Suprapubic skin (tissue), 4 donors: ENCODE results near the gene CC2D2B. TPM values are rescaled to one million over a fixed set of nuclear protein-coding genes. Genes with fewer than 3 reads are reported as not detected.
"Not testable (repeated sequence)": the region's sequence is repeated elsewhere in the genome, so short reads cannot be mapped to it uniquely, and the experiment has no call there.

Source experiments
- DNase-seq, 2 donors: peaks; one replicate each; pipeline ENCODE4 v3.0.0-alpha.2; 2019; ENCODE audit warnings: low spot score in 2 of 2
- H3K27ac ChIP-seq: fragments of 200-600 bp; sonication (generic); one replicate; pipeline ENCODE4 v1.5.1; 2019
- H3K27me3 ChIP-seq: fragments of 200-600 bp; sonication (generic); one replicate; pipeline ENCODE4 v1.5.1; 2019
- H3K36me3 ChIP-seq: fragments of 200-600 bp; sonication (generic); one replicate; pipeline ENCODE4 v1.5.1; 2019
- H3K4me1 ChIP-seq: fragments of 200-600 bp; sonication (generic); one replicate; pipeline ENCODE4 v1.5.1; 2019
- H3K4me3 ChIP-seq: fragments of 200-600 bp; sonication (generic); one replicate; pipeline ENCODE4 v1.5.1; 2019; ENCODE audit warnings: mild to moderate bottlenecking
- H3K9me3 ChIP-seq: fragments of 200-600 bp; sonication (generic); one replicate; pipeline ENCODE4 v1.5.1; 2019
- CTCF ChIP-seq, 2 donors: fragments of 200-600 bp in 1 of 2; fragments of 450-650 bp in 1 of 2; sonication (generic) in 1 of 2; IDR thresholded peaks; one replicate each; pipeline ENCODE4 v1.5.1; 2016 to 2019; ENCODE audit warnings: antibody characterized with exemption in 2 of 2, mild to moderate bottlenecking in 1 of 2, moderate library complexity in 1 of 2
- EP300 ChIP-seq: sonication (generic); formaldehyde crosslinking; IDR thresholded peaks from one replicate; pipeline ENCODE4 v1.6.1; 2017; ENCODE audit warnings: antibody characterized with exemption
- POLR2A ChIP-seq, 2 donors: fragments of 450-650 bp; IDR thresholded peaks; one replicate each; pipeline ENCODE4 v1.6.1; 2017; ENCODE audit warnings: antibody characterized with exemption in 2 of 2, mild to moderate bottlenecking in 2 of 2, moderate library complexity in 2 of 2
- POLR2AphosphoS5 ChIP-seq, 3 donors: sonication (generic); formaldehyde crosslinking; IDR thresholded peaks; one replicate each; pipeline ENCODE4 v1.6.1; 2017; ENCODE audit warnings: antibody characterized with exemption in 3 of 3
- WGBS: methylation state at CpG from one replicate; pipeline ENCODE4 v1.1.5; 2018; 5-methylcytosine and 5-hydroxymethylcytosine counted together
- total RNA-seq, 4 donors: library from RNA; depleted of rRNA; stranded (reverse); fragments of >200 nt; gene quantifications; one replicate each; pipeline ENCODE4 v1.1.0, GENCODE V29; 2016

CC2D2B gene
- total RNA-seq, 4 donors from 2014 or later, result 0.47 to 3.9 (median 0.72) TPM; not detected in 1

GRCh38 chr10:96044736-96045135 lies 137.0 kb downstream of the CC2D2B start:
- Histone ChIP-seq H3K4me3 (peak overlapping the region; percentile 89), H3K9me3 (no peaks in the 10 kb centered on the region), H3K36me3 (no peaks in the 10 kb centered on the region), H3K27ac (peak overlapping the region; percentile 92), H3K4me1 (peaks cover 25% of the 10 kb centered on the region), H3K27me3 (no peaks in the 10 kb centered on the region)
- no peak for DNase-seq
- no peak for TF ChIP-seq POLR2AphosphoS5 (IDR thresholded peaks at IDR 0.05)
- TF ChIP-seq CTCF (IDR thresholded peaks at IDR 0.05), result no peak
- TF ChIP-seq POLR2A (IDR thresholded peaks at IDR 0.05), result no peak
- no peak for TF ChIP-seq EP300
- 53% methylated on average over 8 of the region's 8 CpGs for WGBS

DNA sequence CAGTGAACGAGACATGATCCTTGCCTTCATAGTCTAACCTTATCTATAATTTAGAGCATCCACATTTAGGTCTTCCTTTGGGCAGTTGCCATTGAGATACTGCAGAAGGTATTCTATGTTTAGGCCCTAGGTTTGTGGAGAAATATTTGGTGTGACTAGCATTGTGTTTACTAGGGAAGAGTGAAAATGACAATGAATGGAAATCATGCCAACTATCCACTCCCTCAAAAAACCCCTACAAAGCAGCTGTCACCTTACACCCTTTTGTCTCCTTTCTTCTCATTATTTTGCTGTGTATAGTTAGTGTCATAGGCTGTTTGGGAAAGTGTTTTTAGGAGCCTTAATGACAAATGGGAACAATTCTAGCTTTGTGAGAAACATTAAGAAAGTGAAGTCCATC lies 138.8 kb downstream of the CC2D2B start:
- TF ChIP-seq CTCF (IDR thresholded peaks at IDR 0.05) (no peak), EP300 (no peak), POLR2A (IDR thresholded peaks at IDR 0.05) (no peak), POLR2AphosphoS5 (IDR thresholded peaks at IDR 0.05) (no peak)
- no peaks in the 10 kb centered on the region for H3K9me3 ChIP-seq
- peaks cover 25% of the 10 kb centered on the region for H3K4me1 ChIP-seq
- H3K36me3 ChIP-seq, result peaks cover 4% of the 10 kb centered on the region
- H3K4me3 ChIP-seq, result no peak overlapping the region
- 73% methylated on average over 1 of the region's 1 CpG for WGBS
- no peak overlapping the region for H3K27ac ChIP-seq
- DNase-seq, result no peak
- H3K27me3 ChIP-seq, result no peaks in the 10 kb centered on the region

DNA sequence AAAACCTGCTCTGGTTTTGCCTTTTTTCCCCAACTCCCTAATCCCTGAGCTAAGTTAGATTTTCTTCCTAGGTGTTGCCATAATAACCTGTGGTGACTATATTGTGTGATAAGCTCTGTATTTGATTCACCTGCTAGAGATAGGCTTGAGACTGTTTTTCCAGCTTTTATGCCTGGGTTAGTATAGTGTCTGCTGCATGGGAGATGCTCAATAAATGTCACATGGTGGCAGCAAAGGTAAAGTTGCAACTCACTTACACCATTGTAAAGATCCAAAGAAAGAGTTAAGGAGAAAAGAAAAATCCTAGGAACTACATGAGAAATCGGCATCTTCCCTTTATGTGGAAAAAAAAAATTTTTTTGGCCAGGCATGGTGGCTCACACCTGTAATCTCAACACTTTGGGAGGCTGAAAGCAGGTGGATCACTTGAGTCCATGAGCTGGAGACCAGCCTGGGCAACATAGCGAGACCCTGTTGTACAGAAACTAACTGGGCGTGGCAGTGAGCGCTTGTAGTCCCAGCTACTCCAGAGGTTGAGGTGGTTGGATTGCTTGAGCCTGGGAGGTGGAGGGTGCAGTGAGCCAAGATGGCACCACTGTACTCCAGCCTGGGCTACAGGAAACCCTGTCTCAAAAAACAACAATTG lies 139.4 kb downstream of the CC2D2B start:
- DNase-seq, result no peak
- Histone ChIP-seq H3K27me3 (no peaks in the 10 kb centered on the region), H3K27ac (no peak overlapping the region), H3K9me3 (no peaks in the 10 kb centered on the region), H3K4me3 (no peak overlapping the region), H3K4me1 (peaks cover 25% of the 10 kb centered on the region), H3K36me3 (peaks cover 9% of the 10 kb centered on the region)
- 93% methylated on average over 4 of the region's 4 CpGs for WGBS
- TF ChIP-seq POLR2A (IDR thresholded peaks at IDR 0.05), result no peak
- TF ChIP-seq POLR2AphosphoS5 (IDR thresholded peaks at IDR 0.05), result no peak
- TF ChIP-seq EP300, result no peak
- no peak for TF ChIP-seq CTCF (IDR thresholded peaks at IDR 0.05)

GRCh38 chr10:96047925-96048324 lies 140.2 kb downstream of the CC2D2B start:
- peaks cover 21% of the 10 kb centered on the region for H3K4me1 ChIP-seq
- H3K9me3 ChIP-seq, DNase-seq, H3K27ac ChIP-seq, H3K4me3 ChIP-seq, H3K27me3 ChIP-seq, H3K36me3 ChIP-seq: not testable (repeated sequence)
- WGBS, result 89% methylated on average over 3 of the region's 3 CpGs

GRCh38 chr10:96049340-96049739 lies 141.6 kb downstream of the CC2D2B start:
- no peaks in the 10 kb centered on the region for H3K27me3 ChIP-seq
- no peak overlapping the region for H3K4me3 ChIP-seq
- no peaks in the 10 kb centered on the region for H3K9me3 ChIP-seq
- 75% methylated on average over 2 of the region's 2 CpGs for WGBS
- H3K4me1 ChIP-seq, result peaks cover 15% of the 10 kb centered on the region
- TF ChIP-seq EP300 (no peak), POLR2A (IDR thresholded peaks at IDR 0.05) (no peak), CTCF (IDR thresholded peaks at IDR 0.05) (no peak), POLR2AphosphoS5 (IDR thresholded peaks at IDR 0.05) (no peak)
- DNase-seq, result no peak
- peaks cover 9% of the 10 kb centered on the region for H3K36me3 ChIP-seq
- H3K27ac ChIP-seq, result no peak overlapping the region

DNA sequence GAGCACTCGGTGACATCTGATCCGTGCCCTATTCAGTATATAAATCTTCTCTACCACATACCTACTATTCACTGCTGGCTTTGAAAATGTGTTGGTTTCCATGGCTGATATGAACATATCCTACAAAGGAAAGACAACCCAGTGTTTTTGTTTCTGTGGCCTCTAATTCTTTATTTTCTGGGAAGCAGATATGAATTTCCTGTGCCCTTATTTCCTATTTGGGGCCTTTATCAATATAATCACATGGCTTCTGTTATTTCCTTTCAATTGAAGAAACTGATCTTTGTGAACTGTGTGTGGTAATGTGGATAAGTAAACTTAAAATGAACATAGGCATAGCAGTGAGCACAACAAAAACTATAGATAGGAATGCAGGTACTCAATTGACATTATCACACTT lies 146.2 kb downstream of the CC2D2B start:
- Histone ChIP-seq H3K4me3 (no peak overlapping the region), H3K36me3 (peaks cover 31% of the 10 kb centered on the region), H3K27me3 (no peaks in the 10 kb centered on the region), H3K4me1 (no peaks in the 10 kb centered on the region), H3K27ac (no peak overlapping the region), H3K9me3 (no peaks in the 10 kb centered on the region)
- 81% methylated on average over 2 of the region's 2 CpGs for WGBS
- DNase-seq, result no peak
- TF ChIP-seq POLR2A (IDR thresholded peaks at IDR 0.05) (no peak), POLR2AphosphoS5 (IDR thresholded peaks at IDR 0.05) (no peak), EP300 (no peak), CTCF (IDR thresholded peaks at IDR 0.05) (no peak)
